Measurements from ENCODE around the gene PHKG2.
"Not testable (repeated sequence)": the region's sequence is repeated elsewhere in the genome, so short reads cannot be mapped to it uniquely, and the experiment has no call there.

PHKG2 gene, protein sequence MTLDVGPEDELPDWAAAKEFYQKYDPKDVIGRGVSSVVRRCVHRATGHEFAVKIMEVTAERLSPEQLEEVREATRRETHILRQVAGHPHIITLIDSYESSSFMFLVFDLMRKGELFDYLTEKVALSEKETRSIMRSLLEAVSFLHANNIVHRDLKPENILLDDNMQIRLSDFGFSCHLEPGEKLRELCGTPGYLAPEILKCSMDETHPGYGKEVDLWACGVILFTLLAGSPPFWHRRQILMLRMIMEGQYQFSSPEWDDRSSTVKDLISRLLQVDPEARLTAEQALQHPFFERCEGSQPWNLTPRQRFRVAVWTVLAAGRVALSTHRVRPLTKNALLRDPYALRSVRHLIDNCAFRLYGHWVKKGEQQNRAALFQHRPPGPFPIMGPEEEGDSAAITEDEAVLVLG

DNA sequence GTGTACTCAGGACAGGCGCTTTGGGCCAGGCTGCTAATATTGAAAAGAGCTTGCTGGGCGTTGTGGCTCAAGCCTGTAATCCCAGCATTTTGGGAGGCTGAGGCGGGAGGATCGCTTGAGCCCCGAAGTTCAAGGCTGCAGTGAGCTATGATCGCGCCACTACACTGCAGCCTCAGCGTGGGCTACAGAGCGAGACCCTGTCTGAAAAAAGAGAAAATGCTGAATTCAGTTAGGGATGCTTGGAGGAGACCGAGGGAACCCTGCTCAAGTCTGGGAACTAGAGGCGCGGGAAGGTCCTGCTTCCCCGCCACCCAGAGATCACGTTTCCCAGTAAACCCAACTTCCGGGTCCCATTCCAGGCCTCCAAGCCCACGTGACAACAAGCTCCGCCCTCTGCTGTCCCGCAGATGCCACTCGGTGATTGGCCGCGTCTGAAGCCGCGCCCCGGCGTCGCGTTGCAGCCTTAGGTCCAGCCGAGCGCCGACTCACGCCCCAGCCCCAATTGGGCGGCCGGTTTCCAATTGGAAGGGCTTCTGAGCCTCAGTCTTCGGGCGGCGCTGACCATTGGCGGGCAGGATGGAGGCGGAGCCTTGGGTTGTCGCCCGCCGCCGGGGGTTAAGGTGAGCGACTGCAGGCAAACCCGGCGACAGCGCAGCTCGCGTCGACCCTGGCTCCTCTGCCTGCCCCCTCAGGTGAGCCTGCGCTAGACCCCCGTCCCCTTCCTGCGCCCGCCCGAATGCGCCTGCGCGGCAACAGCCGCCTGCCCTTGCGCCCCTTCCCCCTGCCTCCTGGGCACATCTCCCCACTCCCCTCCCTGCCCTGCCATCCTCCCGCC, at the start of gene PHKG2:
PHKG2 (plus strand) TSS at position 627 of the 835 bp plus-strand sequence. CDS start 396 bp downstream, outside the sequence.
- DNase-seq (ENCODE audit: low spot score), result peak; percentile 98

DNA sequence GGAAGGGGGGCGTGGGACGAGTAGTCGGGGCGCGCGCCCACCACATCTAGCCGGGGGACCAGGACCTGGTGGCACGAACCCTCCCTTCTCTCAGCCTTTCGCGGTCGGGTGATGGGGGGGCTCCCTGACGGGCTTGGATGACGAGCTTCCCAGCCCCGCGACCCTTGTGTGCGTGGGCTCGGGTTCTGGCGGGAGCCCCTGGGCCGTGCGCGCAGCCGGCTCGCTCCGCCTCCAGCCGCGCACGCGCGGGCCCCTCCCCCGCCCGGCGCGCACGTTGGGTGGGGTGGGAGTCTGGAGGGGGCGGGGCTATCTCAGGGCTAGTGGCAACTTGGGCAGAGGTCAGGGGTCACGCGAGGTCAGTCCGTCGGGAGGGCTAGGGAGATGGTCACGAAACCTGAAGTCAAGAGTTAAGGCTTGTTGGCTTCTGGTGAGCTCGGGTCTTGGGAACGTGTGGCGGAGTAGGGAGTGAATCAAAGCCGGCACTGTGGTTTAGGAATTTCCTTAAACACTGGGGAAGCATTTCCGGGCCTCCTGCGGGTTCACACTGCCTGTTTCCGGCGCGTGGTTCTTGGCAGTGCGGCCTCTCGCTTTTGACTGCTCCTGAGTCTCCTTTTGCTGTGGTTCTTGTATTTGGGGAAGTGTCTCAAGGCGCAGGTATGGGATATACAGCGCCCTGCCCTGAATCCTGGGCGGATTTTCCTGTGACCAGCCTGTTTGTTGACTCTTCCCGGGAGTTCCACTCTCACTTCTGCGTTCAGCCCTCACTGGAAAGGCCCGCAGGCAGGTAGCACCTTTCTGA, 49.2 kb upstream of the PHKG2 start, which contains the start of gene SRCAP:
SRCAP (plus strand) TSS at position 356 of the 799 bp plus-strand sequence. CDS start 1,654 bp downstream, outside the sequence.
- DNase-seq (ENCODE audit: low spot score), result peak; percentile 65

DNA sequence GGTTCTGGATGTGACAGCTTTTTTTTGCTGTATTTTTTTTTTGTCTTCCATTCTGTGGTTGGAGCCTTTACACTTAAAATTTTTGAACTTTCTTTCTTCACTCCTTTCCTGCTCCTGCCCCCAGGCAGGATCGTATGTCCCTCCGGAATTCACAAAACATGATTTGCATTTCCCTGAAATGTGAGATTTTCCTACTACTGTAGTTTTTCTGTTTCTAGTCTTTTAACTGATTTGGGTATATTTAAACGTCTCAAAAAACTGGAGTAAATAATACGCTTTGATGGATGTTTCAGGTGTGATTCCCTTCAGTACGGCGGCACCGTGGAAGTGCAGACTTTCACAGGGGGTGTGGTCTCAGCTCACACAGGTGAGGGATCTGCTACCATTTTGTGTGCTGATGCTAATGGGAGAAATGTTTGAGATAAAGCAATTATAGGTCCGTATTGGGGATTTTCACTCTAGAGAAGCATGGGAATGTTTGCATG, 48.6 kb upstream of the PHKG2 start:
- DNase-seq (ENCODE audit: low spot score), result no peak

DNA sequence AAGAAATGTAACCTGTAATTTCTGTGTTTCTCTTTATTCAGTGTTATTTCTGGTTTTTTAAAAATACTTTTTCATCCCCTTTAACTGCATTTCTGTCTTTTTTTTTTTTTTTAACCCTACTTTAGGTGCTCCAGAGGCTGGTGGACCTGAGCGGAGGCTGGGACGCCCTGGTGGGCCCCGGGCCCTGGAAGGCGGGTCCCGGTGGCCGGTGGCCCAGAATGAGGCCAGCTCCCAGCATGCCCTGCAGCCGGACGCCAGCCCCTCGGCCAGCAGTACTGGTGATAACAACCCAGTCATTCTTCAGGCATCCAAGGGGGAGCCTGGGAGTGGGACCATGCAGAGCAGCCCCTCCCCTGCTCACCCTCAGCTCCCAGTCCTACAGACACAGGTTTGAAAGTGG, 47.7 kb upstream of the PHKG2 start:
- no peak for DNase-seq (ENCODE audit: low spot score)

DNA sequence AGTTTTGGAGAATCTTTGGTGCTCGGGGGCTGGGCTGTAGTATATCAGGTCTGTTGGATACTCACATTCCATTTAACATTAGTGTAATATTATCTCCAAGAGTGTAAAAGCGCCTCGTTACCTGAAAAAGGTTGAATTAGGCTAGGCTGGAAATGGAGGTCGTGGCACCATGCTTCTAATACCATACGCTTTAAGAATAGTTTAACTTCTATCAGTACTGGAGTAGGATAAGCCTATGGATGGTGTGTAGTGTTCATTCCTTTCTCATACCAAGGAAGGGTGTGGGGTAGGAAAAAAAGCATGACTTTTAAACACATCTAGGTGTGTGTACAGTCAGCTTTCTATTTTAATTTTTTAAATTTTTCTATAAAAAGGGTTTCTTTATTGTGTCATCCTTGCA, 47.3 kb upstream of the PHKG2 start:
- no peak for DNase-seq (ENCODE audit: low spot score)

DNA sequence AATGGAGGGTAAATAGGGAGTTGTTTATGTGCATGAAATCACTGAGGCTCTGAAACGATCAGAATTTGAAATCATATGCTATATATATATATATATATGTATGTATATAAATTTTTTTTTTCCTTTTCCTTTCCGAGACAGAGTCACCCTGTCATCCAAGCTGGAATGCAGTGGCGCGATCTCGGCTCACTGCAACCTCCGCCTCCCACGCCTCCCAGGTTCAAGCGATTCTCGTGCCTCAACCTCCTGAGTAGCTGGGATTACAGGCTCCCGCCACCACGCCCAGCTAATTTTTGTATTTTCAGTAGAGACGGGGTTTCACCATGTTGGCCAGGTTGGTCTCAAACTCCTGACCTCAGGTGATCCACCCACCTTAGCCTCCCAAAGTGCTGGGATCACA, 45.2 kb upstream of the PHKG2 start:
- not testable (repeated sequence) for DNase-seq (ENCODE audit: low spot score)

DNA sequence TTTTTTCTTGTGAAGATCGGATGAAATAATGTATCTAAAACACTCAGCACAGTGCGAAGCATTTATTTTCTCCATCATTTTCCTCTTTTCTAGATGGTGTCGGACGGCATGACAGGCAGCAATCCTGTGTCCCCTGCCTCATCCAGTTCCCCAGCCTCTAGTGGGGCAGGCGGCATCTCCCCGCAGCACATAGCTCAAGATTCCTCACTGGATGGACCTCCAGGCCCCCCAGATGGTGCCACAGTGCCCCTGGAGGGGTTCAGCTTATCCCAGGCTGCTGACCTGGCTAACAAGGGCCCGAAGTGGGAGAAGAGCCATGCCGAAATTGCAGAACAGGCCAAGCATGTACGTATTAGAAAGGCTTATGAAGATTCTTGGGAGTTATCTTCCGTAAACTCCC, 44.3 kb upstream of the PHKG2 start:
- no peak for DNase-seq (ENCODE audit: low spot score)

DNA sequence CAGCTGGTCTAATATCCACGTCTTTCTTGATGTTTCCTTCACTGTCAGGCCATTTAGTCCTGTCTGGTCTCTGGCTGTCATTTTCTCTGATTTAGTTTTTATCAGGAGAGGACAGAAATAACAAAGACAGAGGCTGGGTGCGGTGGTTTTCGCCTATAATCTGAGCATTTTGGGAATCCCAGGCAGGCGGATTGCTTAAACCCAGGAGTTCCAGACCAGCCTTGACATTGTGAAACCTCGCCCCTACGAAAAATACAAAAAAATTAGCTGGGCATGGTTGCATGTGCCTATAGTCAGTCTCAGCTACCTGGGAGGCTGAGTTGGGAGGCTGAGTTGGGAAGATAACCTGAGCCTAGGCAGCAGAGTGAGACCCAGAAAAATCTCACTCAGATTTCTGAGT, 42.2 kb upstream of the PHKG2 start:
- no peak for DNase-seq (ENCODE audit: low spot score)

DNA sequence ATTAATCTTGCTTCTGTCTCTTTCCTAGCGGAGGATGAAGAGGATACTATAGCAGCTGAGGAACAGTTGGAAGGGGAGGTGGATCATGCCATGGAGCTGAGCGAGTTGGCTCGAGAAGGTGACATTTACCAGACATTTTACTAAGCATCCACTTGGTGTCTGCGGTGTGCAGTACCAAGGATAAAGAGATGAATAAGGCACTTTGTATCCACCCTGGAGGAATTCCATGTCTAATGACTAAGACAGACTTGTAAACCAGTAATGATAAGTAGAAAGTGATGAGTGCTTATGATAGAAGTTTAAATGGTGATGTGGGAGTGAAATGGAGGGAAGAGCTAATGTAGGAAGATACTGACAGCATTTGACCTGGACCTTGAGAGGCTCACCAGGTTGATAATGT, 37.3 kb upstream of the PHKG2 start:
- DNase-seq (ENCODE audit: low spot score), result no peak

DNA sequence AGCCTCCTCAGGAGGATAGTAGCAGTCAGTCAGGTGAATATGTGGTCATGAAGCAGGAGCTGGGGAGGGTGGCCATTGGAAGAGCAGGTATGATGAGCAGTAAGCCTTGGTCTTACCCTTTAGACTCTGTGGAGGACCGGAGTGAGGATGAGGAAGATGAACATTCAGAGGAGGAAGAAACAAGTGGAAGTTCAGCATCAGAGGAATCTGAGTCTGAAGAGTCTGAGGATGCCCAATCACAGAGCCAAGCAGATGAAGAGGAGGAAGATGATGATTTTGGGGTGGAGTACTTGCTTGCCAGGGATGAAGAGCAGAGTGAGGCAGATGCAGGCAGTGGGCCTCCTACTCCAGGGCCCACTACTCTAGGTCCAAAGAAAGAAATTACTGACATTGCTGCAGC, 36.5 kb upstream of the PHKG2 start:
- DNase-seq (ENCODE audit: low spot score), result no peak

DNA sequence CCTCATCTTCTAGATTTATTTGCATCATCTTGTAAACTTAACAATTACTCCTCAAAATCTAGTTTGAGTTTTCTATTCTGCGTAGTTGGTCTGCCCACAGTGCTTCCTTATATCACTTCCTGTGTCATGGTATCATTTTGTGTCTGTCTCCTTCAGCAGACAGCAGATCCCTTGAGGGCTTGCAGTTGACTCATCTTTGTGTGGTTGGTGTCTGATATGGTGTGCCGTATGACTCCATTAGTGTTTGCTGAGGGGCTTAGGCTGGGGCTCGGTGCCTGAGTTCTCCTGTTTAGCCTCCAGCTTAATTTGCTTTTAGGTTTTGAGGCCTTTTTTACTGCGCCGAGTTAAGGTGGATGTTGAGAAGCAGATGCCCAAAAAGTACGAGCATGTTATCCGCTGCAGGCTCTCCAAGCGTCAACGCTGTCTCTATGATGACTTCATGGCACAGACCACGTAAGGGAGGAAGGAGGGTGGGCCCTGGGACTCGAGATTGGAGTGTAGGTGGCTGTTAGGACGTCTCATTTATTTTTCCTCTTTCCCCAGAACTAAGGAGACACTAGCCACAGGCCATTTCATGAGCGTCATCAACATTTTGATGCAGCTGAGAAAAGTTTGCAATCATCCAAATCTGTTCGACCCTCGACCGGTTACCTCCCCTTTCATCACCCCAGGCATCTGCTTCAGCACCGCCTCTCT, 32.3 kb upstream of the PHKG2 start:
- DNase-seq (ENCODE audit: low spot score), result no peak

DNA sequence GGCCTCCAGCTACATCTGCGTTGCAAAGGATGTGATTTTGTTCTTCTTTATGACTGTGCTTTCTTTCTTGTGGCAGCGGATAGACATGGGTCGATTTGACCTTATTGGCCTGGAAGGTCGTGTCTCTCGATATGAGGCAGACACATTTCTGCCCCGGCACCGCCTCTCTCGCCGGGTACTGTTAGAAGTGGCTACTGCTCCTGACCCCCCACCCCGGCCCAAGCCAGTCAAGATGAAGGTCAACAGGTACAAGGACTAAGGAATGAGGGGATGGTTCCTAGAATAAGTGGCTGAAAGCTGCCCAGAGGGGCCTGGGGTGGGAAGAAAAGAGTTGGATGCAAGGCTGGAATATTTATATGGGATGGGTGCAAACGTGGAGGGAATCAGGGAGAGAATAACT, 28.1 kb upstream of the PHKG2 start:
- DNase-seq (ENCODE audit: low spot score), result no peak

DNA sequence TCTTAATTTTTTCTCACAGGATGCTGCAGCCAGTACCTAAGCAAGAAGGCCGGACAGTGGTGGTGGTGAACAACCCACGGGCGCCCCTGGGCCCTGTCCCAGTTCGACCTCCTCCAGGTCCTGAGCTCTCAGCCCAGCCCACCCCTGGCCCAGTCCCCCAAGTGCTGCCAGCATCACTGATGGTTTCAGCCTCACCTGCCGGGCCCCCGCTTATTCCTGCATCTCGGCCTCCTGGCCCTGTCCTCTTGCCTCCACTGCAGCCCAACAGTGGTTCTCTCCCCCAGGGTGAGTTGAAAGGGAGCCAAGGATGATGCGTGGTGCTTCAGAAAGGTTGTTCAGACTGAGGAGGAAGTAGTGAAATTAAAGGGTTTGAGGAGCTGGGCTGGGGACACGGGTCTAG, 27.5 kb upstream of the PHKG2 start:
- no peak for DNase-seq (ENCODE audit: low spot score)

DNA sequence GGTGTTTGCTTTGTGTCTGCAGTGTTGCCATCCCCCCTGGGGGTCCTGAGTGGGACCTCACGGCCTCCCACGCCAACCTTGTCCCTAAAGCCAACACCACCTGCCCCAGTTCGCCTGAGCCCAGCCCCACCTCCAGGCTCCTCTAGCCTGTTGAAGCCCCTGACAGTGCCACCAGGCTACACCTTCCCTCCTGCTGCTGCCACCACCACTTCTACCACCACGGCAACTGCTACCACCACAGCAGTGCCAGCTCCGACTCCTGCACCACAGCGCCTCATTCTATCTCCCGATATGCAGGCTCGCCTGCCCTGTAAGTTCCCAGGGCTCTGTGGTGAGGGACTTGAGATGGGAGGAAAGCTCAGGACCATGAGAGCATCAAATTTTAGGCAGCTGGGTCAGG, 27.1 kb upstream of the PHKG2 start:
- no peak for DNase-seq (ENCODE audit: low spot score)

DNA sequence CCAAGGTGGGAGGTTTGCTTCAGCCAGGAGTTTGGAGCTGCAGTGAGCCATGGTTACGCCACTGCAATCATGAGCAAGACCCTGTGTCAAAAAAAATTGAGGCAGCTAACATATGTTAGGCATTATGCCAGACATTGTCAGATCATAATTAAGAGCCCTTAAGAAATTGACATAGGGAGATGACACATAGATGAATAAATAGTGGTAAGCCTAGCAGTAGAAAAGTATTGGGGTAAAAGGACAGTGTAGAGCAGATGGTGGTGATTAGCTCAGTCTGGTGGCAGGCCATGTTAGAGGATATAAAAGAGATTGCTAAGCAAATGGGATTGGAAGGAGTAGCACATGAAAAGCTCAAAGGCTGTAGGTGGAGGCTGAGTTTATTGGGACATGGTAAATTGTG, 26.6 kb upstream of the PHKG2 start:
- DNase-seq (ENCODE audit: low spot score), result no peak

DNA sequence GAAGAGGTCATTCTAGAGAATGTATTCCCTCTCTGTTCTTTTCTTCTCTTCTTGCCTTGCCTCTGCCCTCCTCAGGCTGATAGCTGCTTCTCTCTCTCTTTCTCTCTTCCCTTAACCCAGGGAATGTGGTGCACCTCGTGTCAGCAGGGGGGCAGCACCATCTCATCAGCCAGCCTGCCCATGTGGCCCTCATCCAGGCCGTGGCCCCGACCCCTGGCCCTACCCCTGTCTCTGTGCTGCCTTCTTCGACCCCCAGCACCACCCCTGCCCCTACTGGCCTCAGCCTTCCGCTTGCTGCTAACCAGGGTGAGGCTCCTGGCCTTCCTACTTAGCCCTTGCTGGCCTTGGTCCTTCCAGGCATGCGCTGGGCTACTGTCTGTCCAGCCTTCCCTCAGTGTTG, 25.8 kb upstream of the PHKG2 start:
- no peak for DNase-seq (ENCODE audit: low spot score)

DNA sequence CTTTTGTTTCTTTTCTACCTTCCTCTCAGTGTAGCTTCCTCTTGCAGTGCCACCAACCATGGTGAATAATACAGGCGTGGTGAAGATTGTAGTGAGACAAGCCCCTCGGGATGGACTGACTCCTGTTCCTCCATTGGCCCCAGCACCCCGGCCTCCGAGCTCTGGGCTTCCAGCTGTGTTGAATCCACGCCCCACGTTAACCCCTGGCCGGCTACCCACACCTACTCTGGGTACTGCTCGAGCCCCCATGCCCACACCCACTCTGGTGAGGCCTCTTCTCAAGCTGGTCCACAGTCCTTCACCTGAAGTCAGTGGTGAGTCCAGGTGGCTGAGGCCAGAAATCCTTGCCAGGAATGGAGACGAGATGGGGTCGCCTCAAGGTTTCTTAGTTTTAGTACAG, 25.3 kb upstream of the PHKG2 start:
- no peak for DNase-seq (ENCODE audit: low spot score)

DNA sequence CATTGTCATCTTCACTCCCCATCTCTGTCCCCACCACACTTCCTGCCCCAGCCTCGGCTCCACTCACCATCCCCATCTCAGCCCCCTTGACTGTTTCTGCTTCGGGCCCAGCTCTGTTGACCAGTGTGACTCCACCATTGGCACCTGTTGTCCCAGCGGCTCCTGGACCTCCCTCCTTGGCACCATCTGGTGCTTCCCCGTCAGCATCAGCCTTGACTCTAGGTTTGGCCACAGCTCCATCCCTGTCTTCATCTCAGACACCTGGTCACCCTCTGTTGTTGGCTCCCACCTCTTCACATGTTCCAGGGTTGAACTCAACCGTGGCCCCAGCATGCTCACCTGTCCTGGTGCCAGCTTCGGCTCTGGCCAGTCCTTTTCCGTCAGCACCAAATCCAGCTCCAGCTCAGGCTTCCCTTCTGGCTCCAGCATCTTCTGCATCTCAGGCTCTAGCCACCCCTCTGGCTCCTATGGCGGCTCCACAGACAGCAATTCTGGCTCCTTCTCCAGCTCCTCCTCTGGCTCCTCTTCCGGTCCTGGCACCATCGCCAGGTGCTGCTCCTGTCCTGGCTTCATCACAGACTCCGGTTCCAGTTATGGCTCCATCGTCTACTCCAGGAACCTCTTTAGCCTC, 24.4 kb upstream of the PHKG2 start:
- DNase-seq (ENCODE audit: low spot score), result no peak

DNA sequence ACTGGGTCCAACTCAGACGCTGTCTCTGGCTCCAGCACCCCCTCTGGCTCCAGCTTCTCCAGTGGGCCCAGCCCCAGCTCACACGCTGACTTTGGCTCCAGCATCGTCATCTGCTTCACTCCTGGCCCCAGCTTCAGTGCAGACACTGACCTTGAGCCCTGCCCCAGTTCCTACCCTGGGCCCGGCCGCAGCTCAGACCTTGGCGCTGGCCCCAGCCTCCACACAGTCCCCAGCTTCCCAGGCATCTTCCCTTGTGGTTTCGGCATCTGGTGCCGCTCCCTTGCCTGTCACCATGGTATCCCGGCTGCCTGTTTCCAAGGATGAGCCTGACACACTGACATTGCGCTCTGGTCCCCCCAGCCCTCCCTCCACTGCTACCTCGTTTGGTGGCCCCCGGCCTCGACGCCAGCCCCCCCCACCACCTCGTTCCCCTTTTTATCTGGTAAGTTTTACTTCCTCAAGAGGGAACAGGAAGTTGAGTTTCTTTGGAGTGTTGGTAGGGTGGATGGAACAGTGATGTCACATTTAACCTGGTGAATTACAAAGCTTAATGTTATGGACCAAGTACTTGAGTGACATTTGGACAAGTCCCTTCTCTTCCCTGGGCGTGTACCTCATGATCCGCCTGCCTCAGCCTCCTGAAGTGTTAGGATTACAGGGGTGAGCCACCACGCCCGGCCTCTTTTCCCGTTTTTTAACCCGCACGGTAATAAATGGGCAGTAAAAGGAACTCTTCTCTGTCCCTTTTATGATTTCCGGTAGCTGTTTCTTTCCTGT, 23.4 kb upstream of the PHKG2 start:
- no peak for DNase-seq (ENCODE audit: low spot score)

DNA sequence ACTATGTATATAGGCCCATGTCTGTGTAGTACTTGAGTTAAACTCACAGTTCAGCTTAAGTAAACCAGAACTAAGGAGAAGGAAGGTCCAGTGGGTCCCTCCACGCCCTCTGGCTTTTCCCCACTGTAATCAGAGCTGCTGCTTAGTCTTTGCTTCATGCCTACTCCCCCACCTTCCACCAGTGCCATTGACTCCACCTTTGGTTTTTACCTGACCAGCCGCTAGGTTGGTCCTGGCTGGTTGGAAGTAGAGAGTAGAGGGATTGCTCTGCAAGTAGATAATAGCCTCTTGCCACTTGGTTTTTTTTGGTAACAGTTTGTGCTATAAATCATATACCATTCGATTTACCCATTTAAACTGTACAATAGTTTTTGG, 22.8 kb upstream of the PHKG2 start:
- DNase-seq (ENCODE audit: low spot score), result no peak
